ENCODE measurements around the gene PSD. TPM values are rescaled to one million over a fixed set of nuclear protein-coding genes. Genes with fewer than 3 reads are reported as not detected.

PSD gene
- total RNA-seq, 1 donor = 4.1 TPM

GRCh38 chr10:102375867-102376266 lies 42.7 kb downstream of the PSD start:
- Histone ChIP-seq H3K4me1 (ENCODE audit: insufficient read depth, low read length) (no peaks in the 10 kb centered on the region), H3K27me3 (ENCODE audit: insufficient read depth, low read length) (no peaks in the 10 kb centered on the region), H3K4me3 (ENCODE audit: low read length) (no peak overlapping the region), H3K9me3 (ENCODE audit: low read depth, low read length) (no peaks in the 10 kb centered on the region)

GRCh38 chr10:102375250-102375649 lies 43.3 kb downstream of the PSD start:
- H3K4me1 ChIP-seq (ENCODE audit: insufficient read depth, low read length) = no peaks in the 10 kb centered on the region

GRCh38 chr10:102371295-102371694 lies 47.3 kb downstream of the PSD start:
- Histone ChIP-seq H3K9me3 (ENCODE audit: low read depth, low read length) (no peaks in the 10 kb centered on the region), H3K27me3 (ENCODE audit: insufficient read depth, low read length) (no peaks in the 10 kb centered on the region), H3K4me1 (ENCODE audit: insufficient read depth, low read length) (no peaks in the 10 kb centered on the region), H3K4me3 (ENCODE audit: low read length) (no peak overlapping the region)

More at GRCh38 chr10:102375250-102375649, 43.3 kb downstream of the PSD start:
- no peaks in the 10 kb centered on the region for H3K27me3 ChIP-seq (ENCODE audit: insufficient read depth, low read length)
- no peak overlapping the region for H3K4me3 ChIP-seq (ENCODE audit: low read length)
- no peaks in the 10 kb centered on the region for H3K9me3 ChIP-seq (ENCODE audit: low read depth, low read length)

GRCh38 chr10:102368077-102368476 lies 50.5 kb downstream of the PSD start:
- no peaks in the 10 kb centered on the region for H3K27me3 ChIP-seq (ENCODE audit: insufficient read depth, low read length)
- H3K9me3 ChIP-seq (ENCODE audit: low read depth, low read length) = no peaks in the 10 kb centered on the region
- no peaks in the 10 kb centered on the region for H3K4me1 ChIP-seq (ENCODE audit: insufficient read depth, low read length)
- no peak overlapping the region for H3K4me3 ChIP-seq (ENCODE audit: low read length)

- Histone ChIP-seq H3K27me3 (ENCODE audit: insufficient read depth, low read length) (no peaks in the 10 kb centered on the region), H3K4me1 (ENCODE audit: insufficient read depth, low read length) (no peaks in the 10 kb centered on the region), H3K9me3 (ENCODE audit: low read depth, low read length) (no peaks in the 10 kb centered on the region), H3K4me3 (ENCODE audit: low read length) (no peak overlapping the region)
These were observed 51.1 kb downstream of the PSD start for GRCh38 chr10:102367441-102367840.

GRCh38 chr10:102358712-102359382 lies 59.7 kb downstream of the PSD start:
- no peaks in the 10 kb centered on the region for H3K9me3 ChIP-seq (ENCODE audit: low read depth, low read length)
- H3K4me3 ChIP-seq (ENCODE audit: low read length) = no peak overlapping the region
- no peaks in the 10 kb centered on the region for H3K4me1 ChIP-seq (ENCODE audit: insufficient read depth, low read length)
- no peaks in the 10 kb centered on the region for H3K27me3 ChIP-seq (ENCODE audit: insufficient read depth, low read length)

- Histone ChIP-seq H3K4me3 (ENCODE audit: low read length) (no peak overlapping the region), H3K9me3 (ENCODE audit: low read depth, low read length) (no peaks in the 10 kb centered on the region), H3K27me3 (ENCODE audit: insufficient read depth, low read length) (no peaks in the 10 kb centered on the region)
These were observed 64.1 kb downstream of the PSD start for GRCh38 chr10:102354451-102354850.

More at GRCh38 chr10:102354451-102354850, 64.1 kb downstream of the PSD start:
- H3K4me1 ChIP-seq (ENCODE audit: insufficient read depth, low read length) = no peaks in the 10 kb centered on the region

Other genes starting within 250 kb of the PSD start
- gene ELOVL3, start 192.5 kb downstream of the PSD start, total RNA-seq = not detected
- gene PITX3, start 177.3 kb downstream of the PSD start, total RNA-seq = not detected
- 16.7 TPM for gene GBF1, start 173.3 kb downstream of the PSD start, total RNA-seq
- 67.1 TPM for gene NFKB2, start 23.1 kb downstream of the PSD start, total RNA-seq
- 4.7 TPM for gene FBXL15, start 2.1 kb upstream of the PSD start, total RNA-seq
- 16.0 TPM for gene CUEDC2, start 13.8 kb upstream of the PSD start, total RNA-seq
- gene C10orf95, start 32.8 kb upstream of the PSD start, total RNA-seq = 0.10 TPM
- 52.6 TPM for gene ACTR1A, start 83.9 kb upstream of the PSD start, total RNA-seq
- gene SUFU, start 85.2 kb upstream of the PSD start, total RNA-seq = 1.8 TPM
- gene TRIM8, start 225.7 kb upstream of the PSD start, total RNA-seq = 89.0 TPM

All from mononuclear cell (primary cell).